Trophoblast cell (in vitro differentiated cells and primary cell): ENCODE measurements around the gene LDB3.

Experiments
- DNase-seq, 2 donors: peaks; one replicate each; pipeline ENCODE4 v3.0.0-alpha.2; 2016
- H2AFZ ChIP-seq: 2 replicates; pipeline ENCODE4 v1.6.1; 2013; ENCODE audit warnings: low read length, moderate library complexity, mild to moderate bottlenecking; ENCODE audit not compliant: insufficient read depth, poor library complexity
- H2AK5ac ChIP-seq: 2 replicates; pipeline ENCODE4 v1.6.1; 2013; ENCODE audit warnings: mild to moderate bottlenecking, low read length
- H2BK120ac ChIP-seq: 2 replicates; pipeline ENCODE4 v1.6.1; 2013; ENCODE audit warnings: low read length, mild to moderate bottlenecking, moderate library complexity; ENCODE audit not compliant: insufficient read depth, poor library complexity
- H2BK12ac ChIP-seq: 2 replicates; pipeline ENCODE4 v1.6.1; 2013; ENCODE audit warnings: mild to moderate bottlenecking, low read length, moderate library complexity
- H2BK5ac ChIP-seq: 2 replicates; pipeline ENCODE4 v1.6.1; 2013; ENCODE audit warnings: low read length, low read depth, moderate library complexity, mild to moderate bottlenecking; ENCODE audit not compliant: poor library complexity
- H3K14ac ChIP-seq: 2 replicates; pipeline ENCODE4 v1.6.1; 2013; ENCODE audit warnings: mild to moderate bottlenecking, low read length
- H3K18ac ChIP-seq: 2 replicates; pipeline ENCODE4 v1.6.1; 2013; ENCODE audit warnings: mild to moderate bottlenecking, low read length
- H3K23ac ChIP-seq: 2 replicates; pipeline ENCODE4 v1.6.1; 2013; ENCODE audit warnings: low read length
- H3K27ac ChIP-seq: 2 replicates; pipeline ENCODE4 v1.5.1; 2013; ENCODE audit warnings: low read depth, mild to moderate bottlenecking, inconsistent platforms, low read length, moderate library complexity
- H3K27me3 ChIP-seq: 2 replicates; pipeline ENCODE4 v1.6.1; 2013; ENCODE audit warnings: inconsistent platforms, mild to moderate bottlenecking, low read length, moderate library complexity; ENCODE audit not compliant: insufficient read depth
- H3K36me3 ChIP-seq, 2 experiments: 1 replicate in 1 of 2; 2 replicates in 1 of 2; pipeline ENCODE4 v1.6.1; 2013; ENCODE audit warnings: low read length in 2 of 2, mild to moderate bottlenecking in 2 of 2, moderate library complexity in 1 of 2; ENCODE audit not compliant: insufficient read depth in 2 of 2, control insufficient read depth in 1 of 2
- H3K4ac ChIP-seq: 2 replicates; pipeline ENCODE4 v1.6.1; 2013; ENCODE audit warnings: low read depth, mild to moderate bottlenecking, low read length, moderate library complexity
- H3K4me1 ChIP-seq, 2 experiments: 1 replicate in 1 of 2; 2 replicates in 1 of 2; pipeline ENCODE4 v1.6.1; 2013; ENCODE audit warnings: low read length in 2 of 2, mild to moderate bottlenecking in 2 of 2, moderate library complexity in 1 of 2; ENCODE audit not compliant: insufficient read depth in 2 of 2, control insufficient read depth in 1 of 2
- H3K4me2 ChIP-seq: 2 replicates; pipeline ENCODE4 v1.6.1; 2013; ENCODE audit warnings: inconsistent platforms, mild to moderate bottlenecking, low read length, moderate library complexity
- H3K4me3 ChIP-seq: 2 replicates; pipeline ENCODE4 v1.5.1; 2013; ENCODE audit warnings: mild to moderate bottlenecking, low read depth, low read length, inconsistent platforms
- H3K79me1 ChIP-seq: one replicate; pipeline ENCODE4 v1.6.1; 2013; ENCODE audit warnings: low read length
- H3K79me2 ChIP-seq: 2 replicates; pipeline ENCODE4 v1.6.1; 2013; ENCODE audit warnings: low read length, mild to moderate bottlenecking; ENCODE audit not compliant: control insufficient read depth, insufficient read depth, poor library complexity
- H3K9ac ChIP-seq: 2 replicates; pipeline ENCODE4 v1.6.1; 2013; ENCODE audit warnings: mild to moderate bottlenecking, low read length
- H3K9me3 ChIP-seq: 2 replicates; pipeline ENCODE4 v1.6.1; 2013; ENCODE audit warnings: low read depth, mild to moderate bottlenecking, control low read depth, inconsistent platforms, low read length; ENCODE audit not compliant: insufficient read depth
- H4K12ac ChIP-seq: 2 replicates; pipeline ENCODE4 v1.6.1; 2013; ENCODE audit warnings: low read depth, mild to moderate bottlenecking, low read length, moderate library complexity
- H4K8ac ChIP-seq: 2 replicates; pipeline ENCODE4 v1.6.1; 2013; ENCODE audit warnings: low read depth, mild to moderate bottlenecking, low read length, moderate library complexity
- H4K91ac ChIP-seq: one replicate; pipeline ENCODE4 v1.6.1; 2013; ENCODE audit warnings: low read depth, mild to moderate bottlenecking, low read length, moderate library complexity
- WGBS: extraction: QIAGEN DNeasy Blood & Tissue Kit; methylation state at CpG from one replicate; pipeline ENCODE4 v1.1.7; 2013; ENCODE audit warnings: missing lambda C conversion rate; ENCODE audit not compliant: insufficient read length, insufficient coverage; ENCODE audit errors: extremely low coverage; 5-methylcytosine and 5-hydroxymethylcytosine counted together

The LDB3 gene

GRCh38 chr10:86689146-86689545, 20.8 kb downstream of the LDB3 start:
- H3K4me1 ChIP-seq: no peaks in the 10 kb centered on the region
- H4K8ac ChIP-seq: no peak overlapping the region
- no peak overlapping the region for H3K27ac ChIP-seq
- no peaks in the 10 kb centered on the region for H3K79me2 ChIP-seq
- H3K9me3 ChIP-seq: no peaks in the 10 kb centered on the region
- no CpG with 5 or more reads among the region's 13 CpGs for WGBS
- H3K18ac ChIP-seq: no peak overlapping the region
- H4K91ac ChIP-seq: no peak overlapping the region
- no peaks in the 10 kb centered on the region for H3K36me3 ChIP-seq
- no peak for DNase-seq
- H3K9ac ChIP-seq: no peak overlapping the region
- no peak overlapping the region for H3K4me3 ChIP-seq
- H2AFZ ChIP-seq: no peak overlapping the region
- no peak overlapping the region for H2BK12ac ChIP-seq
- no peak overlapping the region for H2AK5ac ChIP-seq
- no peak overlapping the region for H4K12ac ChIP-seq
- no peak overlapping the region for H2BK120ac ChIP-seq
- no peaks in the 10 kb centered on the region for H3K27me3 ChIP-seq
- H3K4me2 ChIP-seq: no peak overlapping the region
- no peak overlapping the region for H3K14ac ChIP-seq
- H3K79me1 ChIP-seq: no peaks in the 10 kb centered on the region
- H3K4ac ChIP-seq: no peak overlapping the region
- H2BK5ac ChIP-seq: no peak overlapping the region
- no peak overlapping the region for H3K23ac ChIP-seq

- no peaks in the 10 kb centered on the region for H3K9me3 ChIP-seq
- H2BK120ac ChIP-seq: no peak overlapping the region
- no peak overlapping the region for H3K9ac ChIP-seq
Observed at GRCh38 chr10:86690231-86690630, 21.9 kb downstream of the LDB3 start.

GRCh38 chr10:86690657-86691084, 22.4 kb downstream of the LDB3 start:
- DNase-seq: no peak
- H3K14ac ChIP-seq: no peak overlapping the region
- H3K23ac ChIP-seq: no peak overlapping the region
- no peaks in the 10 kb centered on the region for H3K79me1 ChIP-seq
- H3K4me3 ChIP-seq: no peak overlapping the region
- H2BK12ac ChIP-seq: no peak overlapping the region
- H3K4ac ChIP-seq: no peak overlapping the region
- H2BK5ac ChIP-seq: no peak overlapping the region
- H3K9ac ChIP-seq: no peak overlapping the region
- H3K18ac ChIP-seq: no peak overlapping the region
- no peak overlapping the region for H2AFZ ChIP-seq
- no CpG with 5 or more reads among the region's 3 CpGs for WGBS
- no peak overlapping the region for H4K12ac ChIP-seq
- H3K9me3 ChIP-seq: no peaks in the 10 kb centered on the region
- H3K4me1 ChIP-seq: no peaks in the 10 kb centered on the region
- H2AK5ac ChIP-seq: no peak overlapping the region
- no peaks in the 10 kb centered on the region for H3K36me3 ChIP-seq
- H3K27me3 ChIP-seq: no peaks in the 10 kb centered on the region
- no peak overlapping the region for H2BK120ac ChIP-seq
- H3K27ac ChIP-seq: no peak overlapping the region
- no peak overlapping the region for H4K8ac ChIP-seq
- no peak overlapping the region for H3K4me2 ChIP-seq
- no peak overlapping the region for H4K91ac ChIP-seq
- no peaks in the 10 kb centered on the region for H3K79me2 ChIP-seq

More at GRCh38 chr10:86690231-86690630, 21.9 kb downstream of the LDB3 start:
- Histone ChIP-seq H2BK12ac (no peak overlapping the region), H4K8ac (no peak overlapping the region), H3K36me3 (no peaks in the 10 kb centered on the region), H3K4me3 (no peak overlapping the region), H3K27ac (no peak overlapping the region), H3K14ac (no peak overlapping the region), H3K27me3 (no peaks in the 10 kb centered on the region), H4K12ac (no peak overlapping the region), H3K79me1 (no peaks in the 10 kb centered on the region), H3K4me2 (no peak overlapping the region), H3K23ac (no peak overlapping the region), H4K91ac (no peak overlapping the region), H2AFZ (no peak overlapping the region), H3K4ac (no peak overlapping the region), H2BK5ac (no peak overlapping the region), H3K4me1 (no peaks in the 10 kb centered on the region), H3K18ac (no peak overlapping the region), H2AK5ac (no peak overlapping the region), H3K79me2 (no peaks in the 10 kb centered on the region)
- DNase-seq: no peak
- no CpG with 5 or more reads among the region's 5 CpGs for WGBS

GRCh38 chr10:86691333-86692022, 23.2 kb downstream of the LDB3 start:
- H3K23ac ChIP-seq: no peak overlapping the region
- H3K79me2 ChIP-seq: no peaks in the 10 kb centered on the region
- H3K27me3 ChIP-seq: no peaks in the 10 kb centered on the region
- H3K79me1 ChIP-seq: no peaks in the 10 kb centered on the region
- H4K91ac ChIP-seq: no peak overlapping the region
- H2BK12ac ChIP-seq: no peak overlapping the region
- no peak overlapping the region for H2BK120ac ChIP-seq
- no peak overlapping the region for H3K4me3 ChIP-seq
- no peak overlapping the region for H3K14ac ChIP-seq
- H3K9ac ChIP-seq: no peak overlapping the region
- no peak overlapping the region for H3K27ac ChIP-seq
- H2AK5ac ChIP-seq: no peak overlapping the region
- H2BK5ac ChIP-seq: no peak overlapping the region
- H3K4me2 ChIP-seq: no peak overlapping the region
- DNase-seq: no peak
- H3K36me3 ChIP-seq: no peaks in the 10 kb centered on the region
- H4K8ac ChIP-seq: no peak overlapping the region
- H3K4me1 ChIP-seq: no peaks in the 10 kb centered on the region
- WGBS: no CpG with 5 or more reads among the region's 14 CpGs
- H3K18ac ChIP-seq: no peak overlapping the region
- no peaks in the 10 kb centered on the region for H3K9me3 ChIP-seq
- H3K4ac ChIP-seq: no peak overlapping the region
- no peak overlapping the region for H2AFZ ChIP-seq
- H4K12ac ChIP-seq: no peak overlapping the region
